Karpas-422 (cell line): ENCODE measurements around the gene KLHL28. TPM values are rescaled to one million over a fixed set of nuclear protein-coding genes. Genes with fewer than 3 reads are reported as not detected.
A peak's percentile ranks its signal among the peaks of the same experiment; 100 is the strongest.

ENCODE experiments used
- DNase-seq: peaks from one replicate; pipeline ENCODE4 v3.0.0-alpha.2; 2015
- H2AFZ ChIP-seq: fragments of 200-600 bp; sonication (generic); 2 replicates; pipeline ENCODE4 v1.6.1; 2014; ENCODE audit warnings: antibody characterized with exemption, low read length, mixed read lengths
- H3K27ac ChIP-seq: fragments of 200-600 bp; sonication (generic); 2 replicates; pipeline ENCODE4 v1.5.1; 2014; ENCODE audit warnings: mild to moderate bottlenecking, low read length, moderate library complexity
- H3K27me3 ChIP-seq: fragments of 200-600 bp; sonication (generic); 2 replicates; pipeline ENCODE4 v1.6.1; 2014; ENCODE audit warnings: low read length, mixed read lengths
- H3K36me3 ChIP-seq: fragments of 200-600 bp; sonication (generic); 2 replicates; pipeline ENCODE4 v1.6.1; 2014; ENCODE audit warnings: low read length, mixed read lengths; ENCODE audit not compliant: insufficient read depth
- H3K4me1 ChIP-seq: fragments of 200-600 bp; sonication (generic); 2 replicates; pipeline ENCODE4 v1.6.1; 2014; ENCODE audit warnings: mild to moderate bottlenecking, low read length, mixed read lengths
- H3K4me2 ChIP-seq: fragments of 200-600 bp; sonication (generic); 2 replicates; pipeline ENCODE4 v1.6.1; 2014; ENCODE audit warnings: low read length, low read depth, mild to moderate bottlenecking; ENCODE audit not compliant: poor library complexity, severe bottlenecking
- H3K4me3 ChIP-seq: fragments of 200-600 bp; sonication (generic); 2 replicates; pipeline ENCODE4 v1.5.1; 2014; ENCODE audit warnings: mild to moderate bottlenecking, antibody characterized with exemption, low read length, mixed read lengths
- H3K79me2 ChIP-seq: fragments of 200-600 bp; sonication (generic); 2 replicates; pipeline ENCODE4 v1.6.1; 2014; ENCODE audit warnings: mild to moderate bottlenecking, low read length, mixed read lengths
- H3K9ac ChIP-seq: fragments of 200-600 bp; sonication (generic); 2 replicates; pipeline ENCODE4 v1.6.0; 2014; ENCODE audit warnings: low read length
- H3K9me2 ChIP-seq: fragments of 200-600 bp; sonication (generic), shearing (Covaris generic); replicated peaks from 2 replicates; pipeline ENCODE4 v1.6.0; 2014; ENCODE audit warnings: mild to moderate bottlenecking, low read length, moderate library complexity; ENCODE audit not compliant: insufficient read depth
- H3K9me3 ChIP-seq: fragments of 300-700, 200-600 bp; sonication (generic); 2 replicates; pipeline ENCODE4 v1.6.1; 2014; ENCODE audit warnings: low read length, mixed read lengths
- H4K20me1 ChIP-seq: fragments of 200-600 bp; sonication (generic); 2 replicates; pipeline ENCODE4 v1.6.1; 2014; ENCODE audit warnings: mild to moderate bottlenecking, antibody characterized with exemption, low read length, low read depth; ENCODE audit not compliant: insufficient read depth
- total RNA-seq: library from RNA; depleted of rRNA; stranded (reverse); fragments of >200 nt; shearing (Covaris generic); gene quantifications from 2 replicates; pipeline ENCODE4 v1.2.3, GENCODE V29; 2014; ENCODE audit warnings: low replicate concordance

KLHL28 gene
- total RNA-seq, 1 experiment from 2014 or later: 31.4 TPM

- Histone ChIP-seq H3K36me3 (peaks cover 9% of the 10 kb centered on the region), H3K79me2 (peaks cover 89% of the 10 kb centered on the region), H3K9ac (no peak overlapping the region), H3K27me3 (no peaks in the 10 kb centered on the region), H3K27ac (peak overlapping the region; percentile 17; the same call in 1 of the 2 replicates), H3K9me3 (no peaks in the 10 kb centered on the region), H3K4me1 (peaks cover 41% of the 10 kb centered on the region), H3K4me3 (no peak overlapping the region), H4K20me1 (no peaks in the 10 kb centered on the region), H3K4me2 (peak overlapping the region; percentile 10), H2AFZ (peak overlapping the region; percentile 45; the same call in 1 of the 2 replicates), H3K9me2 (no peaks in the 10 kb centered on the region)
- DNase-seq: no peak
Measured at GRCh38 chr14:44982594-44982993, 20.8 kb upstream of the KLHL28 start.

- H3K36me3 ChIP-seq: peaks cover 15% of the 10 kb centered on the region
- H3K9me2 ChIP-seq: no peaks in the 10 kb centered on the region
- H3K27me3 ChIP-seq: no peaks in the 10 kb centered on the region
- peak overlapping the region; percentile 38 for H3K27ac ChIP-seq
- DNase-seq: peak; percentile 77
- H2AFZ ChIP-seq: no peak overlapping the region
- peaks cover 41% of the 10 kb centered on the region for H3K4me1 ChIP-seq
- no peak overlapping the region for H3K9ac ChIP-seq
- peak overlapping the region; percentile 16 for H3K4me2 ChIP-seq
- H3K9me3 ChIP-seq: no peaks in the 10 kb centered on the region
- H3K79me2 ChIP-seq: peaks cover 98% of the 10 kb centered on the region
- H3K4me3 ChIP-seq: no peak overlapping the region
- H4K20me1 ChIP-seq: no peaks in the 10 kb centered on the region
Measured at GRCh38 chr14:44981198-44981597, 19.5 kb upstream of the KLHL28 start.

GRCh38 chr14:44979740-44980356 lies 18.1 kb upstream of the KLHL28 start:
- H3K27ac ChIP-seq: peak overlapping the region; percentile 64
- peak; percentile 56 for DNase-seq
- no peaks in the 10 kb centered on the region for H3K9me3 ChIP-seq
- H3K4me1 ChIP-seq: peaks cover 41% of the 10 kb centered on the region
- no peak overlapping the region for H2AFZ ChIP-seq
- no peaks in the 10 kb centered on the region for H3K9me2 ChIP-seq
- peaks cover 98% of the 10 kb centered on the region for H3K79me2 ChIP-seq
- H3K4me3 ChIP-seq: no peak overlapping the region
- H3K36me3 ChIP-seq: peaks cover 17% of the 10 kb centered on the region
- H4K20me1 ChIP-seq: no peaks in the 10 kb centered on the region
- no peak overlapping the region for H3K9ac ChIP-seq
- H3K4me2 ChIP-seq: peak overlapping the region; percentile 42
- H3K27me3 ChIP-seq: no peaks in the 10 kb centered on the region

GRCh38 chr14:44979273-44979672 lies 17.5 kb upstream of the KLHL28 start:
- Histone ChIP-seq H3K79me2 (peaks cover 98% of the 10 kb centered on the region), H2AFZ (no peak overlapping the region), H3K27ac (peak overlapping the region; percentile 64), H3K4me1 (peaks cover 41% of the 10 kb centered on the region), H3K27me3 (no peaks in the 10 kb centered on the region), H3K9me3 (no peaks in the 10 kb centered on the region), H3K36me3 (peaks cover 17% of the 10 kb centered on the region), H3K4me3 (0 out of 2 replicates have a peak overlapping the region, but pooled peaks have one; percentile 5), H3K4me2 (peak overlapping the region; percentile 42), H3K9ac (no peak overlapping the region), H3K9me2 (no peaks in the 10 kb centered on the region), H4K20me1 (no peaks in the 10 kb centered on the region)
- DNase-seq: peak; percentile 70

GRCh38 chr14:44971459-44971858 lies 9.7 kb upstream of the KLHL28 start:
- Histone ChIP-seq H3K4me1 (peaks cover 17% of the 10 kb centered on the region), H4K20me1 (no peaks in the 10 kb centered on the region), H2AFZ (no peak overlapping the region), H3K9ac (no peak overlapping the region), H3K36me3 (peaks cover 49% of the 10 kb centered on the region), H3K9me3 (peaks cover 24% of the 10 kb centered on the region; the same call in 1 of the 2 replicates), H3K79me2 (peaks cover 99% of the 10 kb centered on the region), H3K27ac (no peak overlapping the region), H3K9me2 (no peaks in the 10 kb centered on the region), H3K27me3 (no peaks in the 10 kb centered on the region), H3K4me2 (no peak overlapping the region), H3K4me3 (no peak overlapping the region)
- no peak for DNase-seq

- peaks cover 45% of the 10 kb centered on the region for H3K36me3 ChIP-seq
- no peak overlapping the region for H3K4me3 ChIP-seq
- no peaks in the 10 kb centered on the region for H3K27me3 ChIP-seq
- no peak for DNase-seq
- no peak overlapping the region for H2AFZ ChIP-seq
- H4K20me1 ChIP-seq: no peaks in the 10 kb centered on the region
- no peak overlapping the region for H3K9ac ChIP-seq
- H3K9me3 ChIP-seq: peaks cover 24% of the 10 kb centered on the region; the same call in 1 of the 2 replicates
- peaks cover 98% of the 10 kb centered on the region for H3K79me2 ChIP-seq
- H3K4me1 ChIP-seq: peaks cover 17% of the 10 kb centered on the region
- H3K27ac ChIP-seq: no peak overlapping the region
- H3K4me2 ChIP-seq: no peak overlapping the region
- H3K9me2 ChIP-seq: no peaks in the 10 kb centered on the region
Measured at GRCh38 chr14:44970907-44971306, 9.2 kb upstream of the KLHL28 start.

GRCh38 chr14:44968714-44969113 lies 7.0 kb upstream of the KLHL28 start:
- H3K9me2 ChIP-seq: no peaks in the 10 kb centered on the region
- no peak overlapping the region for H2AFZ ChIP-seq
- H3K4me3 ChIP-seq: peak overlapping the region; percentile 2; the same call in 1 of the 2 replicates
- H3K4me1 ChIP-seq: peaks cover 20% of the 10 kb centered on the region
- no peak for DNase-seq
- H3K4me2 ChIP-seq: peak overlapping the region; percentile 15
- peaks cover 1% of the 10 kb centered on the region; the same call in 1 of the 2 replicates for H4K20me1 ChIP-seq
- H3K36me3 ChIP-seq: peaks cover 40% of the 10 kb centered on the region
- H3K27me3 ChIP-seq: no peaks in the 10 kb centered on the region
- H3K27ac ChIP-seq: no peak overlapping the region
- H3K79me2 ChIP-seq: peaks cover 98% of the 10 kb centered on the region
- peaks cover 20% of the 10 kb centered on the region; the same call in 1 of the 2 replicates for H3K9me3 ChIP-seq
- H3K9ac ChIP-seq: no peak overlapping the region

GRCh38 chr14:44966601-44967336 lies 5.0 kb upstream of the KLHL28 start:
- H3K79me2 ChIP-seq: peaks cover 95% of the 10 kb centered on the region
- H3K4me2 ChIP-seq: peak overlapping the region; percentile 88
- H3K4me1 ChIP-seq: peaks cover 25% of the 10 kb centered on the region
- H3K9me2 ChIP-seq: no peaks in the 10 kb centered on the region
- DNase-seq: no peak
- peaks cover 4% of the 10 kb centered on the region; the same call in 1 of the 2 replicates for H4K20me1 ChIP-seq
- H3K27ac ChIP-seq: peak overlapping the region; percentile 19; the same call in 1 of the 2 replicates
- H3K9ac ChIP-seq: peak overlapping the region; percentile 33
- peaks cover 32% of the 10 kb centered on the region for H3K36me3 ChIP-seq
- H3K4me3 ChIP-seq: peak overlapping the region; percentile 57
- H3K9me3 ChIP-seq: peaks cover 17% of the 10 kb centered on the region; the same call in 1 of the 2 replicates
- H2AFZ ChIP-seq: no peak overlapping the region
- H3K27me3 ChIP-seq: no peaks in the 10 kb centered on the region
